ENCODE data around the gene KEL. TPM values are rescaled to one million over a fixed set of nuclear protein-coding genes. Genes with fewer than 3 reads are reported as not detected.

KEL gene
- total RNA-seq, 4 donors from 2014 or later = not detected

DNA sequence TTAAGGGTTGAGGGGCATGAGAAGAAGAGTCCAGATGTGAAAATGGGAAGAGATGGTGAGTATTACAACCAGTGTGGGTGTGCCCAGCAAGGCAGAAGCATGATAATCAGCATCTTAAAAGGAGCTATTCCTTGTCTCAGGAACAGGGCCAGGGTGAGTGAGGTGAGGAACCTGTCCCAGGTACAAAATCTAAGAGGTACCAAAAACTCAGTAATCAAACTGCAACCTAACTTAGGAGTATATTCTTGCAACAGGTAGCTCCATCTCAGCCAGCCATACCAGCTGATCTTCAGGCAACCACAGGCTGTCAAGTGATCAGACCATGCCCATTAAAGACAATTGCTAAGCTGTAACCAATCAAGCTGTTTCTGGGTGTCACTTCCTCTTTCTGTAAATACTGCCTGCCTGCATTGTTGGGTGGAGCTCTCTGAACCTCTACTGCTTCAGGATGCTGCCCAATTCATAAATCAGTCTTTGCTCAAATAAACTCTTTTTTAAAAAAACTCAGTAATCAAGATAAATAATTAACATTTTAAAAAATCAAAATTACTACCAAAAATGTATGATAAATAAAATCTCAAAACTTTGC, 7.4 kb downstream of the KEL start:
- Histone ChIP-seq H3K36me3 (no peaks in the 10 kb centered on the region), H3K27me3 (no peaks in the 10 kb centered on the region), H3K4me1 (no peaks in the 10 kb centered on the region), H3K9me3 (peaks cover 0 to 11% (median 0%) of the 10 kb centered on the region in 3 donors), H3K27ac (no peak overlapping the region), H3K4me3 (no peak overlapping the region)
- no peak for TF ChIP-seq EP300 (IDR thresholded peaks at IDR 0.05)
- TF ChIP-seq POLR2A (IDR thresholded peaks at IDR 0.05) = no peak
- no peak for TF ChIP-seq POLR2AphosphoS5 (IDR thresholded peaks at IDR 0.05)
- no peak for TF ChIP-seq CTCF (IDR thresholded peaks at IDR 0.05)
- ATAC-seq = no peak

DNA sequence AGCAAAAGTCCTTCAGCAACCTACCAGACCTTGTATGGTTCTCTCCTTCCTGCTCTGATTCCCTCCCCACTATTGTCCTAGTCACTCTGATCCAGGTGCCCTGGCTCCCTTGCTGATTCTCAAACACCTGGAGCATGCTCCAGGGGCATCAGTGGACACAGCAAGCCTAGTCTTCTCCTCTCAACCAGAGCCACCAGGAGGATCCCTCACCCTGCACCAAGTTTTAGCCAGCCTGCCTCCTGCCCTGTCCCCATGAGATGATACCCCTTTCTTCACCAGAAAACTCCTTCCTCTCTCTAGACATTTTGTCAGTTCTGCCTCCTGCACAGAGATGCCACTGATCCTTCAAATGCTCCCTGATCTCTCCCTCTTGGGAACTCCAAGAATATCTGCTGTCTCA, 11.9 kb downstream of the KEL start:
- Histone ChIP-seq H3K36me3 (no peaks in the 10 kb centered on the region), H3K27ac (no peak overlapping the region), H3K27me3 (no peaks in the 10 kb centered on the region), H3K4me1 (no peaks in the 10 kb centered on the region), H3K4me3 (no peak overlapping the region), H3K9me3 (peaks cover 0 to 11% (median 0%) of the 10 kb centered on the region in 3 donors)
- no peak for TF ChIP-seq CTCF (IDR thresholded peaks at IDR 0.05)
- TF ChIP-seq POLR2A (IDR thresholded peaks at IDR 0.05) = no peak
- TF ChIP-seq POLR2AphosphoS5 (IDR thresholded peaks at IDR 0.05) = no peak
- TF ChIP-seq EP300 (IDR thresholded peaks at IDR 0.05) = no peak
- no peak for ATAC-seq

DNA sequence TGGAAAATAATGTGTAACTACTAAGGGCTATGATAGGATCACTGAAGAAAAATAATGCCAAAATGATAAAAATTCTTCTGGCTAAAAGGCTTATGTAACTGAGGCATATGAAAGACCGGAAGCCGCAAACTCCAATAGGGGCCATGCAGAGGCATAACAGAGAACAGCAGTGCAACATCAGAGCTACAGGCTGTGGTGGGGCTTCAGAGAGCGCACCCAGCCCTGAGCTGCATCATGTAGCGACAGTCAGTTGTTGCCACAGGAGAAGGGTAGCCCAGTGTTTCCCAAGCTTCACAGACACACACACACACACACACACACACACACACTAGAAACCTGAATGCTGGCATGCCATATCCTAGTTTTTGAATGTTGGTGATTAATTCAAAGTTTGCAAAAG, 13.6 kb downstream of the KEL start:
- no peaks in the 10 kb centered on the region for H3K27me3 ChIP-seq
- 89% methylated on average over 4 of the region's 4 CpGs; no CpG with 5 or more reads in 1 of the 2 donors for WGBS, 2 donors (ENCODE audit: low coverage in 1 of 2)
- no peak overlapping the region for H3K4me3 ChIP-seq
- no peaks in the 10 kb centered on the region for H3K36me3 ChIP-seq
- no peaks in the 10 kb centered on the region for H3K9me3 ChIP-seq
- no peak overlapping the region for H3K27ac ChIP-seq
- ATAC-seq = no peak
- H3K4me1 ChIP-seq = no peaks in the 10 kb centered on the region
- TF ChIP-seq EP300 (IDR thresholded peaks at IDR 0.05) (no peak), CTCF (IDR thresholded peaks at IDR 0.05) (no peak), POLR2A (IDR thresholded peaks at IDR 0.05) (no peak), POLR2AphosphoS5 (IDR thresholded peaks at IDR 0.05) (no peak)

DNA sequence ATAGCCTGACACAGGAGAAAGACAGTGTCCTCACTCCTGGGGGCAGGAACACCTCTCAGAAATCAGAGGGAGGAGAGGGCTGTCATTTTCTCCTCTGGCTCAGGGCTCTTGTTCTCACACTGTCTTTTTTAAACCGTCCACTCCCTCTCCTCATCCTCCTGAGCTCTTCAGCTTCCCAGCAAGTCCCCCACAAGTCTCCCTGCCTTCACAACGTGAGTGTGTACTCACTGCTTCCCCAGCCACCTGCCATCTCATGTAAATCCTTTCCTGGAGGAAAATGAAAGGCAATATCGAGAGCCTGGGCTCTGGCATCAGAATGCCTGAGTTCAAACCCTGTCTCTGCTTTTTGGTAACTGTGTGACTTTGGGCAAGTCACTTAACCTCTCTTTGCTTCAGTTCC, 17.2 kb downstream of the KEL start:
- no peak overlapping the region for H3K27ac ChIP-seq
- 56 to 71% methylated on average over 2 to 3 of the region's 3 CpGs for WGBS, 2 donors (ENCODE audit: low coverage in 1 of 2)
- H3K27me3 ChIP-seq = no peaks in the 10 kb centered on the region
- H3K36me3 ChIP-seq = no peaks in the 10 kb centered on the region
- no peaks in the 10 kb centered on the region for H3K4me1 ChIP-seq
- no peaks in the 10 kb centered on the region for H3K9me3 ChIP-seq
- no peak overlapping the region for H3K4me3 ChIP-seq
- TF ChIP-seq POLR2A (IDR thresholded peaks at IDR 0.05) = no peak
- no peak for TF ChIP-seq POLR2AphosphoS5 (IDR thresholded peaks at IDR 0.05)
- TF ChIP-seq EP300 (IDR thresholded peaks at IDR 0.05) = no peak
- no peak for TF ChIP-seq CTCF (IDR thresholded peaks at IDR 0.05)
- ATAC-seq = no peak

DNA sequence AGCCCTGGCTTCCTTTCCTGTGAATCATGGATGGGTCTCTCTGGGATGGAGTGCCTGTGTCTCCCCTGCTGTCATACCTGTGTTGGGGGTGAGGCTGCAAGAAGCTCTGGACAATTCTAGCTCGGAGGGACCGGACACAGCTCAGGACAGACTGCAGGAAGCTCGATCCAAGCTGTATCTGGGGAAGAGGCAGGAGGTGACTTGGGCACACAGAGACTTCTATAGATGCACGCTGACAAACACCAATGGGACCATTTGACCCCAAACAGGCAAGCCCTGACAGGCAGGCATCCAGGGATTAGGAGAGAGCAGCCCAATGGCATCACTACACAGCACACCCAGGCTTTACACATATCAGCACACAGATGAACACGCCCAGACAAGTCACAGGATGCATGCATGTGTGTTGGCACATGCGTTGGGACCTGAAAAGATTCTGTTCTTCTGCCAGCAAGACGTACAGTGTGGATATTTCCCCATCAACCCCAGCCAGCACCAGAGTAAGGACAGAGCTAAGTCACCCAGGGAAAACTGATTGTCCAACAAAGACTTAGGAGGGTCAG, 18.4 kb downstream of the KEL start:
- no peaks in the 10 kb centered on the region for H3K4me1 ChIP-seq
- 68 to 69% methylated on average over 3 of the region's 7 CpGs for whole genome bisulfite sequencing, 2 donors (ENCODE audit: low coverage in 1 of 2)

More for the DNA sequence above, 18.4 kb downstream of the KEL start:
- Histone ChIP-seq H3K36me3 (no peaks in the 10 kb centered on the region), H3K9me3 (no peaks in the 10 kb centered on the region), H3K4me3 (no peak overlapping the region), H3K27me3 (no peaks in the 10 kb centered on the region), H3K27ac (no peak overlapping the region)
- ATAC-seq = no peak
- TF ChIP-seq CTCF (IDR thresholded peaks at IDR 0.05) (no peak), EP300 (IDR thresholded peaks at IDR 0.05) (no peak), POLR2AphosphoS5 (IDR thresholded peaks at IDR 0.05) (no peak), POLR2A (IDR thresholded peaks at IDR 0.05) (no peak)
